LNCaP clone FGC (cell line): Measurements from ENCODE around the gene LRRC10B.

ENCODE experiments used
- DNase-seq: peaks from one replicate; pipeline ENCODE4 v3.0.0-alpha.2; 2011; ENCODE audit warnings: low read depth
- H3K4me3 ChIP-seq: 2 replicates; pipeline ENCODE4 v1.5.1; 2011; ENCODE audit warnings: mild to moderate bottlenecking, low read depth, low read length, control low read depth
- CTCF ChIP-seq: IDR thresholded peaks from 2 replicates; pipeline ENCODE4 v1.5.1; 2012; ENCODE audit warnings: mild to moderate bottlenecking; ENCODE audit not compliant: control insufficient read depth, insufficient read depth; ENCODE audit errors: extremely low read depth

Gene LRRC10B

GRCh38 chr11:61542024-61542461 is 33.5 kb downstream of the LRRC10B start:
- H3K4me3 ChIP-seq, result no peak overlapping the region
- no peak for TF ChIP-seq CTCF
- no peak for DNase-seq

DNA sequence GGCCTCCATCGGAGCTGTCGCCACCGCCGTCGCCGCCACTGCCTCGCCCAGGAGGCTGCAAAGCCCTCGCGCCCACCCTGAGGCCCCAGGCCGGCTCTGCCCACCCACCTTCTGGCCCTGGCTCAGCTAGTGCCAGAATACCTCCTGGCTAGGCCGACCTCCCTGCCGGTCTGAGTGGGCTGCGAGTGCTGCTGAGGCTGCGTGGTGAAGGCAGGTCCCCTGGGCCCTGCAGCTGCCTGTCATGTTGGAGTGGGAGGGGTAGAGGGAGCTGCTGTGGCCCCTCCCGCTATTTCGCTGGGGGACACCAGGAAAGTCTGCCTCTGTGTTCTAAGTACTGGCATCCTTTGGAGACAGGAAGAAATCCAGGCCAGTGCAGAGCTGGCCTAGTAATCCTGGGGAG is 34.2 kb downstream of the LRRC10B start:
- H3K4me3 ChIP-seq, result no peak overlapping the region
- no peak for TF ChIP-seq CTCF
- DNase-seq, result no peak

DNA sequence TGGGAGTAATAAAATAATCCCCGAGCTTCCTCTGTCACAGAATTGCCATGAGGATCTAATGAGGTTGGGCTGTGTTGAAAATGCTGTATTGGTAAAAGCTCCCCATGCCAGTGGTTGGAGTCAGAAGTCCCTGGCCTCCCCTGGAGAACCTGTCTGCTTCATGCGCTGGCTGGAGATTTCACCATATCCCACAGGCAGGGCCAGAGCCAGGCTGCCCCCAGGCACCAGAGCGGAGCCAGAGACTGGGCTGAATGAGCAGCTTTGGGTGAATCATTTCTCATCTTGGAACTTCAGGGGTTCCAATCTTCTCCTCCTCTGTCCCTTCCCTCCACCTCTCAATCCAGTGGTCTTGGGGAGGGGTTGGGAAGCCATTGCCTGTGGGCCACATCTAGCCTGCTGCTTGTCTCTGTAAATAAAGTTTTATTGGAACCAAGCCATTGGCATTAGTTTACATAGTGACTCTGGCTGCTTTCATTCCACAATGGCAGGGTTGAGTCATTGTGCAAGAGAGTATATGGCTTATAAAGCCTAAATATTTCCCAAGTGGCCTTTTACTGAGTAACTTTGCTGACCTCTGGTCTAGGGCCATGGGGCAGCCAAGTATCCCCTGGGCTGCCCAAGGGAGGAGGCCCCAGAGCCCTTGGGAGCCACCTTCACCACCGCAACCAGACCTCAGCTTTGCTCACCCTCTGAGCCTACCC is 35.2 kb downstream of the LRRC10B start:
- no peak overlapping the region for H3K4me3 ChIP-seq
- DNase-seq, result no peak
- no peak for TF ChIP-seq CTCF

DNA sequence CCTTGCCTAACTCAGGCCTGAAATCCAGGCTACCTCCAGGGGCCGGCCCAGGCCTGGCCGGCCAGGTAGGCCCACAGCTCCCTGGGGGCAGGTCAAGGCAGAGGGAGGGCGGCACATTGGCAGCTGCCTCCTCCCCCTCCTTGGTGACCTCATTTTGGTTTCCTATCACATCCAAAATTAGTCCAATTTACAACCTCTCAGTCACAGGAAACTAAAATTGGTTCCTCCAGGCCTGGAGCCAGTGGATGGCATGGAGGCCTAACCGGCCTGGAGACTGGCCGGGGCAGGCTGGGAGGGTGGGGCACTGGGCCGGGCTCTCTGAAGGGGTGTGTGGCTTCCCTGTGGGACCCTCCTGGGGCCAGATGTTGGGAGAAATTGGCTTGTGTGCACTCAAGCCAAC is 35.9 kb downstream of the LRRC10B start:
- no peak for DNase-seq
- TF ChIP-seq CTCF, result no peak
- no peak overlapping the region for H3K4me3 ChIP-seq

DNA sequence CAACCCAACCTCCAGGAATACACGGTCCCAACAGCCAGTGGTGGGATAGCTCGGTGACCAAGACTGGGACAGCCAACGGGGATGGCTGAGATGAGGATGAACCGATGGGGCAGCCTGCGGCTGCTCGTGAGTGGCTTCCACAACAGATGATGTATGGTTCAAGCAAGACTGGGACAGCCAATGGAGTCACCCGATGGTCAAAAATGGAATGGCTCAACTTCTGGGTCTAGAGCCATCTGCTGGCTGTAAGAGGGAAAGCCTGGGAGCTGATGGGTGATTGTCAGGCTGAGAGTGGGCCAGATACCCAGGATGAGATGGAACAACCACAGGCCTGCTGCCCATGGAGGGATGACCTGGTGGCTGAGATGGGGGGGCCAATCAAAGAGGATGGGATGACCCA is 36.8 kb downstream of the LRRC10B start:
- TF ChIP-seq CTCF, result peak; percentile 34; the same call in 1 of the 2 replicates
- H3K4me3 ChIP-seq, result no peak overlapping the region
- no peak for DNase-seq

DNA sequence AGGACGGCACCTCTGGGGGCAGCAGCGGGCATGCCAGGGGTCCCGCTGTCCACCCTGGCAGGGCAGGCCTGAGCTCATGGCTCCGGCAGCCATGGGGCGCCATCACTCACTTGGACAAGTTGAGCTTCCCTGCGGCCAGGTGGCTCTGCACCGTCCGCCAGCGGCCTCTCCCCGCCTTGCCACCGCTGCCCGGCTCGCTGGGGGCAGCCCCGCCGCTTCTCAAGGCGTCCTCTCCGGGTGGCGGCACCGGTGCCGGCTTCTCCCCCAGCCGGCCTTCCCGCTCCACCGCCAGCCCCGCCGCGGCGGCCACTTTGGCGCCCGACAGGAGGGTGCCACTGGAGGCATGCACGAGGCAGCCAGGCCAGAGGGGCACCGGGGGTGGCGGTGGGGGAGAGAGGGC is 37.4 kb downstream of the LRRC10B start:
- DNase-seq, result no peak
- H3K4me3 ChIP-seq, result no peak overlapping the region
- no peak for TF ChIP-seq CTCF

GRCh38 chr11:61546663-61547062 is 38.1 kb downstream of the LRRC10B start:
- H3K4me3 ChIP-seq, result no peak overlapping the region
- no peak for TF ChIP-seq CTCF
- no peak for DNase-seq
